Central memory CD8-positive, alpha-beta T cell (primary cell): ENCODE data around the gene NPAS1.

Experiments used
- ATAC-seq: fragments of 150-1000 bp; cut with Tn5 transposase; replicated peaks from 2 replicates; pipeline ENCODE4 v1.10.0; 2022; ENCODE audit warnings: mild to moderate bottlenecking, moderate FRiP score, moderate number of reproducible peaks; ENCODE audit not compliant: poor library complexity, severe bottlenecking; ENCODE audit errors: extremely low read depth
- DNase-seq, 2 donors: peaks; one replicate each; pipeline ENCODE4 v3.0.0; 2021; ENCODE audit warnings: low spot score in 2 of 2
- H3K27ac Mint-ChIP-seq: one replicate; pipeline ENCODE4 v1.8.0; 2022; ENCODE audit warnings: low read depth, mild to moderate bottlenecking, moderate library complexity, mixed read lengths
- H3K27me3 Mint-ChIP-seq: one replicate; pipeline ENCODE4 v1.8.0; 2022; ENCODE audit warnings: mixed read lengths
- H3K36me3 Mint-ChIP-seq: one replicate; pipeline ENCODE4 v1.8.0; 2022; ENCODE audit warnings: mild to moderate bottlenecking, moderate library complexity, mixed read lengths; ENCODE audit not compliant: insufficient read depth
- H3K4me1 Mint-ChIP-seq: one replicate; pipeline ENCODE4 v1.8.0; 2022; ENCODE audit warnings: mixed read lengths
- H3K4me3 Mint-ChIP-seq: one replicate; pipeline ENCODE4 v1.8.0; 2022; ENCODE audit warnings: mild to moderate bottlenecking, moderate library complexity, mixed read lengths
- H3K9me3 Mint-ChIP-seq: one replicate; pipeline ENCODE4 v1.8.0; 2022; ENCODE audit warnings: mixed read lengths

NPAS1 gene

GRCh38 chr19:47089767-47090350 lies 70.2 kb downstream of the NPAS1 start:
- Mint-ChIP-seq H3K4me3 (no peak overlapping the region), H3K27ac (no peak overlapping the region), H3K36me3 (peaks cover 46% of the 10 kb centered on the region), H3K9me3 (no peaks in the 10 kb centered on the region), H3K27me3 (no peaks in the 10 kb centered on the region), H3K4me1 (peaks cover 13% of the 10 kb centered on the region)
- ATAC-seq: no peak
- no peak for DNase-seq

GRCh38 chr19:47093254-47093653 lies 73.6 kb downstream of the NPAS1 start:
- H3K36me3 Mint-ChIP-seq: peaks cover 33% of the 10 kb centered on the region
- peak overlapping the region; percentile 96 for H3K27ac Mint-ChIP-seq
- no peak for ATAC-seq
- DNase-seq: no peak
- H3K9me3 Mint-ChIP-seq: no peaks in the 10 kb centered on the region
- H3K4me3 Mint-ChIP-seq: no peak overlapping the region
- no peaks in the 10 kb centered on the region for H3K27me3 Mint-ChIP-seq
- H3K4me1 Mint-ChIP-seq: peaks cover 30% of the 10 kb centered on the region

GRCh38 chr19:47093841-47094240 lies 74.2 kb downstream of the NPAS1 start:
- peaks cover 35% of the 10 kb centered on the region for H3K4me1 Mint-ChIP-seq
- H3K4me3 Mint-ChIP-seq: no peak overlapping the region
- H3K9me3 Mint-ChIP-seq: no peaks in the 10 kb centered on the region
- H3K27me3 Mint-ChIP-seq: no peaks in the 10 kb centered on the region
- H3K36me3 Mint-ChIP-seq: peaks cover 34% of the 10 kb centered on the region
- ATAC-seq (peak; percentile 66), DNase-seq (no peak)
- H3K27ac Mint-ChIP-seq: peak overlapping the region; percentile 96

GRCh38 chr19:47094557-47095475 lies 75.2 kb downstream of the NPAS1 start:
- H3K4me1 Mint-ChIP-seq: peaks cover 36% of the 10 kb centered on the region
- H3K27me3 Mint-ChIP-seq: no peaks in the 10 kb centered on the region
- ATAC-seq: peak; percentile 63
- H3K4me3 Mint-ChIP-seq: peak overlapping the region; percentile 41
- no peaks in the 10 kb centered on the region for H3K9me3 Mint-ChIP-seq
- H3K36me3 Mint-ChIP-seq: peaks cover 30% of the 10 kb centered on the region
- no peak for DNase-seq
- H3K27ac Mint-ChIP-seq: peak overlapping the region; percentile 96
